SU-DHL-6 (cell line): ENCODE data around the gene RPL22.

ENCODE experiments used
- H2AFZ ChIP-seq: fragments of 200-600 bp; sonication (generic); 2 replicates; pipeline ENCODE4 v1.6.1; 2014; ENCODE audit warnings: low read depth, mild to moderate bottlenecking, moderate library complexity, mixed read lengths, antibody characterized with exemption, low read length; ENCODE audit not compliant: severe bottlenecking
- H3F3A ChIP-seq: fragments of 200-600 bp; shearing (Covaris generic); 2 replicates; pipeline ENCODE4 v1.6.0; 2016; ENCODE audit warnings: antibody characterized with exemption, mild to moderate bottlenecking; ENCODE audit not compliant: insufficient read depth
- H3K27ac ChIP-seq: fragments of 200-600 bp; sonication (generic); 2 replicates; pipeline ENCODE4 v1.5.1; 2016; ENCODE audit warnings: low read depth, mild to moderate bottlenecking, low read length, moderate library complexity, mixed read lengths
- H3K27me3 ChIP-seq: fragments of 200-600 bp; sonication (generic), shearing (Covaris generic); 2 replicates; pipeline ENCODE4 v1.6.0; 2014; ENCODE audit warnings: mild to moderate bottlenecking, low read length
- H3K36me3 ChIP-seq: fragments of 200-600 bp; sonication (generic); 2 replicates; pipeline ENCODE4 v1.6.1; 2014; ENCODE audit warnings: mild to moderate bottlenecking, low read length, mixed read lengths
- H3K4me2 ChIP-seq: fragments of 300-600, 200-600 bp; shearing (Covaris generic), sonication (generic); 2 replicates; pipeline ENCODE4 v1.6.0; 2014; ENCODE audit warnings: low read length, low read depth, mild to moderate bottlenecking; ENCODE audit not compliant: poor library complexity, severe bottlenecking
- H3K4me3 ChIP-seq: fragments of 200-600 bp; sonication (generic); 2 replicates; pipeline ENCODE4 v1.5.1; 2014; ENCODE audit warnings: antibody characterized with exemption, low read length, mild to moderate bottlenecking, mixed read lengths; ENCODE audit not compliant: insufficient read depth, poor library complexity, severe bottlenecking
- H3K79me2 ChIP-seq: fragments of 200-600 bp; sonication (generic); 2 replicates; pipeline ENCODE4 v1.6.1; 2014; ENCODE audit warnings: mild to moderate bottlenecking, low read length, moderate library complexity; ENCODE audit not compliant: insufficient read depth
- H3K9ac ChIP-seq: fragments of 200-600 bp; sonication (generic); 2 replicates; pipeline ENCODE4 v1.7.0; 2014; ENCODE audit warnings: mild to moderate bottlenecking, low read length
- H3K9me2 ChIP-seq: fragments of 200-600 bp; sonication (generic); replicated peaks from 2 replicates; pipeline ENCODE4 v1.6.1; 2014; ENCODE audit warnings: low read length; ENCODE audit not compliant: insufficient read depth
- H3K9me3 ChIP-seq: fragments of 200-600 bp; sonication (generic); 2 replicates; pipeline ENCODE4 v1.6.1; 2014; ENCODE audit warnings: low read length, mixed read lengths; ENCODE audit not compliant: insufficient read depth
- H4K20me1 ChIP-seq: fragments of 200-600 bp; sonication (generic); 2 replicates; pipeline ENCODE4 v1.6.1; 2014; ENCODE audit warnings: low read depth, mild to moderate bottlenecking, antibody characterized with exemption, low read length, moderate library complexity, mixed read lengths
- CTCF ChIP-seq: fragments of 200-600 bp; sonication (generic); IDR thresholded peaks from one replicate; pipeline ENCODE4 v1.5.1; 2017; ENCODE audit warnings: antibody characterized with exemption, mild to moderate bottlenecking, low read length, moderate library complexity; ENCODE audit not compliant: insufficient read depth, poor library complexity, severe bottlenecking
- EZH2phosphoT487 ChIP-seq: fragments of 200-600 bp; sonication (generic), shearing (Covaris generic); conservative IDR thresholded peaks from 2 replicates; pipeline ENCODE4 v1.6.1; 2018; ENCODE audit warnings: mild to moderate bottlenecking, antibody characterized with exemption, low read length, moderate library complexity, mixed read lengths

Gene RPL22

GRCh38 chr1:6180268-6180706, 19.1 kb downstream of the RPL22 start, which contains the start of gene CHD5:
Gene CHD5 (minus strand): TSS chr1:6180321. CDS start chr1:6180023, 298 bp downstream.
- no peaks in the 10 kb centered on the region for H3K9me3 ChIP-seq
- H3K79me2 ChIP-seq: no peaks in the 10 kb centered on the region
- no peak within 1 kb of the TSS for H2AFZ ChIP-seq
- no peaks in the 10 kb centered on the region for H3K9me2 ChIP-seq
- H3K4me2 ChIP-seq: no peak within 1 kb of the TSS
- no peaks in the 10 kb centered on the region for H3K36me3 ChIP-seq
- H3K27ac ChIP-seq: no peak within 1 kb of the TSS
- H3F3A ChIP-seq: peaks cover 4% of the 10 kb centered on the region
- no peak within 1 kb of the TSS for H3K9ac ChIP-seq
- no peak within 1 kb of the TSS for H3K4me3 ChIP-seq
- no peaks in the 10 kb centered on the region for H3K27me3 ChIP-seq
- no peaks in the 10 kb centered on the region for H4K20me1 ChIP-seq
- no peak for TF ChIP-seq EZH2phosphoT487
- TF ChIP-seq CTCF: no peak

GRCh38 chr1:6179564-6180175, 19.7 kb downstream of the RPL22 start:
- Histone ChIP-seq H3F3A (peaks cover 3% of the 10 kb centered on the region; the same call in 1 of the 2 replicates), H3K9ac (no peak overlapping the region), H3K36me3 (no peaks in the 10 kb centered on the region), H3K27me3 (no peaks in the 10 kb centered on the region), H3K9me2 (no peaks in the 10 kb centered on the region), H3K4me2 (no peak overlapping the region), H3K79me2 (no peaks in the 10 kb centered on the region), H3K27ac (no peak overlapping the region), H4K20me1 (no peaks in the 10 kb centered on the region), H3K4me3 (no peak overlapping the region), H2AFZ (no peak overlapping the region), H3K9me3 (no peaks in the 10 kb centered on the region)
- TF ChIP-seq EZH2phosphoT487: no peak
- TF ChIP-seq CTCF: no peak

GRCh38 chr1:6178751-6179563, 20.4 kb downstream of the RPL22 start:
- Histone ChIP-seq H3K9me3 (no peaks in the 10 kb centered on the region), H3K4me2 (no peak overlapping the region), H3K9me2 (no peaks in the 10 kb centered on the region), H4K20me1 (no peaks in the 10 kb centered on the region), H3K36me3 (no peaks in the 10 kb centered on the region), H3K9ac (no peak overlapping the region), H3K79me2 (no peaks in the 10 kb centered on the region), H3K27me3 (no peaks in the 10 kb centered on the region), H3K4me3 (no peak overlapping the region), H2AFZ (no peak overlapping the region), H3F3A (peaks cover under 1% of the 10 kb centered on the region; the same call in 1 of the 2 replicates), H3K27ac (no peak overlapping the region)
- TF ChIP-seq CTCF (no peak), EZH2phosphoT487 (no peak)
